HG02981 (cell line): ENCODE measurements around the gene PRDX1.
A peak's percentile ranks its signal among the peaks of the same experiment; 100 is the strongest.
"Not testable (repeated sequence)": the region's sequence is repeated elsewhere in the genome, so short reads cannot be mapped to it uniquely, and the experiment has no call there.

Source experiments
- ATAC-seq: cut with Tn5 transposase; IDR thresholded peaks from one replicate; pipeline ENCODE4 v1.9.1; 2021; ENCODE audit warnings: mild to moderate bottlenecking, moderate library complexity; ENCODE audit not compliant: unreplicated experiment

Gene PRDX1

DNA sequence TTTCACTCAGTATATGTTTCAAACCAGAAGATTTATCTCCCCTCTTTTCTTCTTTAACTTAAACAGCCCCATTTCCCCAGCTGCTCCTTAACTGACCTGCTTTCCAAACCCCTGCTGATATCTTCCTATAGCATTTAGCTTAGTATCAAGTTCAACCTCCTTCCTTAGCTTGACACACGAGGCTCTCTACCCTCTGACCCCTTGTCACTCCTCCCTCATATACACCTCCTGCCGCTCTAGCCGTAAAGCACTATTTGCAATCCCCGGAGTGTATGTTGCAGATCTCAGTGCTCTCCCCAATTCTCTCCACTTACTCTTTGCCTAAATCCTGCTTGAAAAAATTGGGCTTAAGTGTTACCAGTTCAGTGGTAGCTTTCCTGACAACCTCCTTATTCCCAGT, 15.2 kb upstream of the PRDX1 start:
- ATAC-seq: no peak

DNA sequence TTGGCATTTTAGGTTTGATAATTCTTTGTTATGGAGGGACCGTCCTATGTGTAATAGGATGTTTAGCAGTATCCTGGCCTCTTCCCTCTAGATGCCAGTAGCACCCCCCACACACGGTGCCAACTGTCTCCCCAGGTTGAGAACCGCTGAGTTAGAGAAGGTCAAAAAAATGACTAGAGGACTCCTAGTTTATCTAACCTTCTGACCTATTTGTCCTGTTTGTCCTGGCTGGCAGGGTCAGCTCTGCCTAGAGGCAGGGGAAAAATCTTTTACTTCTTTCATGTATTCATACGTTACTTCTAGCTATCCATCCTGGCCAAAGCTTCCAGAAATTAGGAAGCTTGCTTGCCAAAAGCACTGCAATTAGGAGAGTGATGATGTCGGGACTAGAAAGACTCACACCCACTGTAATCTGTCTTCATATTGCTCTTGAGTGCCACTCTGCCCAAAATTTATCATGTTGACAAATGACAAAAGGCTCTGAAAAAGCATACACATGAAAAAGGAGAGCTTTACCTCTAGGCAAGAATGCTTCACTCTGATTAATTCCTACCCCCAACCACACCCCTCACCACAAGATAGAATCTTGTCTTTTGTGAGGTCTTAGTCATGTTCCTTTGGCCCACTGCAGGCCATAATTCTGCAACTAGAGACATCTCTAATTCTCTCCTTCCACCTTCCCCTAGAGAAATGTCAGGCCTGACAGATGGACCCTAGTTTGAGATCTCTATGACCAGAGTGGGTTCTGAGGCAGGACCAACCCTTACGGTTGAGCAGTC, 14.5 kb upstream of the PRDX1 start:
- no peak for ATAC-seq

DNA sequence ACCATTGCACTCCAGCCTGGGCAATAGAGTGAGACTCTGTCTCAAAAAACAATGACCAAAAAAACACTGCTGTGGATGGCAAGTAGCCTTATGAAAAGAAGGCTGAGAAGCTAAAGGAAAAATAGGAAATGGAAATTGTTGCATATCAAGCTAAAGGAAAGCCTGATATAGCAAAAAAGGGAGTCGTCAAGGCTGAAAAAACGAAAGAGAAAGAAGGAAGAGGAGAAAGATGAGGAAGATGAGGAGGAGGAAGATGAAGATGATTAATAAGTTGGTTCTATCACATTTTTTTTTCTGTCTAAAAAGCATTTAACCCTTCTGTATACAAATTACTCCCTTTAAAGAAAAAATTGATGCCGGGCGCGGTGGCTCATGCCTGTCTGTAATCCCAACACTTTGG, 10.2 kb upstream of the PRDX1 start:
- ATAC-seq: no peak

DNA sequence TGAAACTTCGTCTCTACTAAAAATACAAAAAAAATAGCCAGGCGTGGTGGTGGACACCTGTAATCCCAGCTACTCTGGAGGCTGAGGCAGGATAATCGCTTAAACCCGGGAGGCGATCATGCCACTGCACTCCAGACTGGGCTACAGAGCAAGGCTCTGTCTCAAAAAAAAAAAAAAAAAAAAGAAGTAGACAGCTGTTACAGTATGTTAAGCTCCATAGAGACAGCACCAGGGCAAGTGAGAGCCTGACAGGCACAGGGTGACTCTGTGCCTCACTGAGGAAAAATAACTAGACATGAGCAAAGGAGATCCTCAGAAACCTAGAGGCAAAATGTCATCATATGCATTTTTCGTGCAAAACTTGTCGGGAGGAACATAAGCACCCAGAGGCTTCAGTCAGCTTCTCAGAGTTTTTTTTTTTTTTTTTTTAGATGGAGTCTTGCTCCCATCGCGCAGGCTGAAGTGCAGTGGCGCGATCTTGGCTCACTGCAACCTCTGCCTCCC, 9.0 kb upstream of the PRDX1 start:
- ATAC-seq: no peak

DNA sequence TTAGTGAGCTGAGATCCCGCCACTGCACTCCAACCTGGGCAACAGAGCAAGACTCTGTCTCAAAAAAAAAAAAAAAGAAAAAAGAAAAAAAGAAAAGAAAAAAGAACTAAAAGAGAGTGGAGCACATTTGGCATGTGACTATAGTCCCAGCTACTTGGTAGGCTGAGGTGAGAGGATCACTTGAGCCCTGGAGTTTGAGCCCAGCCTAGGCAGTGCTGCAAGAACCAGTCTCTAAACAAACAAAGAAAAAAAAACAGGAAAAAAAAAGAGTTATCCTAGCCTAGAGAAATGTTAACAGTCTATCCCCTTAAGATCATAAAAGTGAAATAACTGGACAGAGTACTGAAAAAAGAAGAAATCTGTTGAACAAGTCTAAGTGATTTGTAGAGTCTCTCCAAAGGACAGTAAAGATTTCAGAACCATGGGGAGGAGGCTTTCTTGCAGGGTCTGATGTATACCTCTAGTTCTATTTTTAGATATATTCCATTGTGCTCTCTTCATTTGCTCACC, 4.5 kb upstream of the PRDX1 start:
- ATAC-seq: no peak

DNA sequence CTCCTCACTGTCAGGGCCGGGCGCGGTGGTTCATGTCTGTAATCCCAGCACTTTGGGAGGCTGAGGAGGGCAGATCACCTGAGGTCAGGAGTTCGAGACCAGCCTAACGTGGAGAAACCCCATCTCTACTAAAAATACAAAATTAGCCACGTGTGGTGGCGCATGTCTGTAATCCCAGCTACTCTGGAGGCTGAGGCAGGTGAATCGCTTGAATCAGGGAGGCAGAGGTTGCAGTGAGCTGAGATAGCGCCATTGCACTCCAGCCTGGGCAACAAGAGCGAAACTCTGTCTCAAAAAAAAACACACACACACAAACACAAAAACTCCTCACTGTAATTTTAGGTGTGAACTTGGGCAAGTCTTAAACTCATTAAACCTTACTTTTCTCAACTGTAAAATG, 2.3 kb upstream of the PRDX1 start:
- not testable (repeated sequence) for ATAC-seq

DNA sequence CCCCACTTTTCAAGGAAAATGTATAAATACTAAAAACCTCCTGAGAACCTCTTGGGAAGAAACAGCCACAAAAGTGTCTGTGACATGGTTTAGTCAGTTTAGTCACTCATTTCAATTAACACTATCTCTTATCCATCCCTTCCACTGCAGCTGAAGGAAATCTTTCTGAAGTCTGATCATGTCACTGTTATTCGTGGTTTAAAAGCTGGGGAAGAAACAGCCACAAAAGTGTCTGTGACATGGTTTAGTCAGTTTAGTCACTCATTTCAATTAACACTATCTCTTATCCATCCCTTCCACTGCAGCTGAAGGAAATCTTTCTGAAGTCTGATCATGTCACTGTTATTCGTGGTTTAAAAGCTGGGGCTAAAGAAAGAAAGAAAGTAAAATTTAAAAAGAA, 1.8 kb upstream of the PRDX1 start:
- ATAC-seq: not testable (repeated sequence)

DNA sequence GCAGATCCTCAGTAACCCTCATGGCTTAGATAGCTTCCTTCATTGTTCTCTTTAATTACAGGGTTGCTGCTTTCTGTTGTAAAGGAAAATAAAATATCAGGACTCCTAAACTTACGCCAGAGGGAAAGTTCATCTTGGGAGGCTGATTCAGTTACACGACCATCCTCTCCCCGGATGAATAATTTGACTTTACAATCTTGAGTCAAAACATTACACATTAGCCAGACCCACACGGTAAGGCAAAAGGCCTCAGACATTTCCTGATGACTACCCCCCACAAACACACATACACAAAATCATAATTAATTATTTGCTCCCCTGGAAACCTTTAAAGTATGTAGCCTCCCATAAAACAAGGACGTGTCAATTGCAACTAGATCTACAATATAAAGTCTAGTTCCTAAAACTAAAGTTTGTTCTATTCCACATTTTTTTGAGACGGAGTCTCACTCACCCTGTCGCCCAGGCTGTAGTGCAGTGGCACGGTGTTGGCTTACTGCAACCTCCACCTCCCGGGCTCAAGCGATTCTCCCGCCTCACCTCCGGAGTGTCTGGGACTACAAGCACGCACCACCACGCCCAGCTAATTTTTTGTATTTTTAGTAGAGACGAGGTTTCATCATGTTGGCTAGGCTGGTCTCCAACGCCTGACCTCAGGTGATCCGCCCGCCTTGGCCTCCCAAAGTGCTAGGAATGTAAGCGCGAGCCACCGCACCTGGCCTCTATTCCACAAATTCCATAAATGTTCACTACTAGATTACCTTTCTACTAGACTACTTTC, 830 bp upstream of the PRDX1 start:
- peak; percentile 6 for ATAC-seq

DNA sequence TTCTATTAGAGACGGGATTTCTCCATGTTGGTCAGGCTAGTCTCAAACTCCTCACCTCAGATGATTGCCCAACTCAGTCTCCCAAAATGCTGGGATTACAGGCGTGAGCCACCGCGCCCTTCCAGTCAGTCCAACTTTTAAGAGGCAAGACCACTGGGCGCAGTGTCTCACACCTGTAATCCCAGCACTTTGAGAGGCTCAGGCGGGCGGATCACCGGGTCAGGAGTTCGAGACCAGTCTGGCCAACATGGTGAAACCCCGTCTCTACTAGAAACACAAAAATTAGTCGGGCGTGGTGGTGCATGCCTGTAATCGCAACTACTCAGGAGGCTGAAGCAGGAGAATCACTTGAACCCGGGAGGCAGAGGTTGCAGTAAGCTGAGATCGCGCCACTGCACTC, 1.9 kb downstream of the PRDX1 start:
- ATAC-seq: not testable (repeated sequence)

DNA sequence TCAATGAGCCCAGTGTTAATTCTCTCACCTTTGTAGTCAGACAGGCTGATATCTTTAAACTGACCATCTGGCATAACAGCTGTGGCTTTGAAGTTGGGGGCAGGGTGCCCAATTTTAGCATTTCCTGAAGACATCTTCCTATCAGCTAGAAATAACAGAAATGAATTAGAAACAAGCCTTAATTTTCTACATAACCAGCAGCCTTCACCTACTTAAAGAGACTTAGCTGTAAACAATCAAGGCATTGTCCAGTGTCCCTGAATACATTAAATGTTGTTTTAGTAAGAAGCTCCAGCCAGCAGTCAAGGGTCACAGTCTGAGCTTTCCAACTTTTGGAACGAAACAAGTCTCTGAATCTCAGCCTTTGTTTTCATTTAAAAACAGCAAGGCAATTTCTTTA, 2.8 kb downstream of the PRDX1 start:
- no peak for ATAC-seq

DNA sequence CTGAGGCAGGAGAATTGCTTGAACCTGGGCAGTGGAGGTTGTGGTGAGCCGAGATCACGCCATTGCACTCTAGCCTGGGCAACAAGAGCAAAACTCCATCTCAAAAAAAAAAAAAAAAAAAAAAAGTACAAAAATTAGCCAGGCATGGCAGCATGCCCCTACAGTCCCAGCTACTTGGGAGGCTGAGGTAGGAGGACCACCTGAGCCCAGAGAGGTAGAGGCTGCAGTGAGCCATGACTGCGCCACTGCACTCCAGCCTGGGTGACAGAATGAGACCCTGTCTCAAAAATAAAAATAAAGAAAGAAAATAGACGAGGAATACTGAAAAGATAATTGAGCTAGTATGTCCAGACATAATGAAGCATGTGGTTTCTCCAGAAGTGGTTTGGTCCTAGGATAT, 3.3 kb downstream of the PRDX1 start:
- ATAC-seq: not testable (repeated sequence)

DNA sequence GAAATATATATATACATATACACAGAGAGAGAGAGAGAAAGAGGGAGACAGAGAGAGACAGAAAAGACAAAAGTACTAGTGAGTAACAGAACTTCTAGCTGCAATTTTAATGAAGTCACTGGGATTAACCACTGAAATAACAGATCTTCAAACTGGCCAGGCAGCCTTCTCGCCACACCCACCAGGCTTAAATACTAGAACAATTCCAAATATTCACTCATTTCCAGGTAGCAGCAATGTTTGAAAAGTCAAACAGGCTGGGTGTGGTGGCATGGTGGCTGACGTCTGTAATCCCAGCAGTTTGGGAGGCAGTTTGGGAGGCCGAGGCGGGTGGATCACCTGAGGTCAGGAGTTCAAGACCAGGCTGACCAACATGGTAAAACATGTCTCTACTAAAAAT, 5.2 kb downstream of the PRDX1 start:
- no peak for ATAC-seq

DNA sequence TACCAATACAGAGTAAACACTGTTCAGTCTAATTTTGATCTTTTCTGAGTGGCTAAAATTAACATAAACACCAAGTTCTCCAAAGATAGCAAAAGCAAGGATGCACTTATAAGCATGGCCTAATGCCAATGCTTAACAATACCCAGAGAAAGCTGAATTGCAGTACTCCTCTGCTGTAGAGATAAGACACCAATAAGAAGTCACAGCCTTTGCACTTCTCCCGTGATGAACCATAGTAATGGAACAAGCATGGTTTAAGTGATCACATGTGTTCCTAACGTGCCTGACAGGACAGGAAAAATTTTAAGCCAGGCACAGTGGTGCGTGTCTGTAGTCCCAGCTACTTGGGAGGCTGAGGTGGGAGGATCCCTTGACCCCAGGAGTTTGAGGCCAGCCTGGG, 5.6 kb downstream of the PRDX1 start:
- no peak for ATAC-seq

DNA sequence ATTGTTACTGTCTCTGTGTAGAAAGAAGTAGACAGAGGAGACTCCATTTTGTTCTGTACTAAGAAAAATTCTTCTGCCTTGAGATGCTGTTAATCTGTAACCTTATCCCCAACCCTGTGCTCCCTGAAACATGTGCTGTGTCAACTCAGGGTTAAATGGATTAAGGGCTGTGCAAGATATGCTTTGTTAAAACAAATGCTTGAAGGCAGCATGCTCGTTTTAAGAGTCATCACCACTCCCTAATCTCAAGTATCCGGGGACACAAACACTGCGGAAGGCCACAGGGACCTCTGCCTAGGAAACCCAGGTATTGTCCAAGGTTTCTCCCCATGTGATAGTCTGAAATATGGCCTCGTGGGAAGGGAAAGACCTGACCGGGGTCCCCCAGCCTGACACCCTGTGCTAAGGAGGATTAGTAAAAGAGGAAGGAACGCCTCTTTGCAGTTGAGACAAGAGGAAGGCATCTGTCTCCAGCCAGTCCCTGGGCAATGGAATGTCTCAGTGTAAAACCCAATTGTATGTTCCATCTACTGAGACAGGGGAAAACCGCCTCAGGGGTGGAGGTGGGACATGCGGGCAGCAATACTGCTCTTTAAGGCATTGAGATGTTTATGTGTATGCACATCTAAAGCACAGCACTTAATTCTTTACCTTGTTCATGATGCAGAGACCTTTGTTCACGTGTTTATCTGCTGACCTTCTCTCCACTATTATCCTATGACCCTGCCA, 8.0 kb downstream of the PRDX1 start:
- not testable (repeated sequence) for ATAC-seq

DNA sequence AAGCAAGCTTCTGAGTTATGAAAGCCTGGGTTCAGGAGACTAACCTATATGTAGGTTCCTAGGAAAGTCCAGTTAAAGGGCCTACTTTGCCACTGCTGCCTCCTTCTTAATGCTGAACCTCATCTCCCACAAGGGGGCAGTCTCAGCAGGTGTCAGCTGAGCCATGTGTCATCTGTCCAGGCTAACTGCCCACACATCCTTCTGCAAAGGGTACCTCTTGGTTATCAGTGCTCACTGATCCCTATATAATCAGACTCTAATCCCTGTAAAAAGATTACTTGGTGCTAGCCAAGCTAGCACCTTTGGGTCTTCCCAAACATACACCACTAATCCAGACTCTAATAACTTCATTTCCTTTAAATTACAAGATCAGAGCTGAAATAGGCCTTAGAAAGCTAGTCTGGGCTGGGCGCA, 9.0 kb downstream of the PRDX1 start:
- ATAC-seq: no peak

DNA sequence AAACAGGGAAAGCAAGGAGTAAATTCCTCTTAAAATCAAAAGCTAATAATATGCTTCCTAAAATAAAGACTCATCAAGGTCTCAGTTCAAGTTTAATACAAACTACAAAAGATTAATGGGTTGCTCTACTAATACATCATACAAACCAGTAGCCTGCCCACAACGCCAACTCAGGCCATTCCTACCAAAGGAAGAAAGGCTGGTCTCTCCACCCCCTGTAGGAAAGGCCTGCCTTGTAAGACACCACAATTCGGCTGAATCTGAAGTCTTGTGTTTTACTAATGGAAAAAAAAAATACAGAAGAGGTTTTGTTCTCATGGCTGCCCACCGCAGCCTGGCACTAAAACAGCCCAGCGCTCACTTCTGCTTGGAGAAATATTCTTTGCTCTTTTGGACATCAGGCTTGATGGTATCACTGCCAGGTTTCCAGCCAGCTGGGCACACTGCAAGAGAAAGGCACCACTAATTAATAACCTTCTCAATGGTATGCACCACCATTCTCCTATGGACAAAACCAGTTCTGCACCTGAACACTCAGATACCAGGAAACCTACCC, 10.6 kb downstream of the PRDX1 start:
- no peak for ATAC-seq

DNA sequence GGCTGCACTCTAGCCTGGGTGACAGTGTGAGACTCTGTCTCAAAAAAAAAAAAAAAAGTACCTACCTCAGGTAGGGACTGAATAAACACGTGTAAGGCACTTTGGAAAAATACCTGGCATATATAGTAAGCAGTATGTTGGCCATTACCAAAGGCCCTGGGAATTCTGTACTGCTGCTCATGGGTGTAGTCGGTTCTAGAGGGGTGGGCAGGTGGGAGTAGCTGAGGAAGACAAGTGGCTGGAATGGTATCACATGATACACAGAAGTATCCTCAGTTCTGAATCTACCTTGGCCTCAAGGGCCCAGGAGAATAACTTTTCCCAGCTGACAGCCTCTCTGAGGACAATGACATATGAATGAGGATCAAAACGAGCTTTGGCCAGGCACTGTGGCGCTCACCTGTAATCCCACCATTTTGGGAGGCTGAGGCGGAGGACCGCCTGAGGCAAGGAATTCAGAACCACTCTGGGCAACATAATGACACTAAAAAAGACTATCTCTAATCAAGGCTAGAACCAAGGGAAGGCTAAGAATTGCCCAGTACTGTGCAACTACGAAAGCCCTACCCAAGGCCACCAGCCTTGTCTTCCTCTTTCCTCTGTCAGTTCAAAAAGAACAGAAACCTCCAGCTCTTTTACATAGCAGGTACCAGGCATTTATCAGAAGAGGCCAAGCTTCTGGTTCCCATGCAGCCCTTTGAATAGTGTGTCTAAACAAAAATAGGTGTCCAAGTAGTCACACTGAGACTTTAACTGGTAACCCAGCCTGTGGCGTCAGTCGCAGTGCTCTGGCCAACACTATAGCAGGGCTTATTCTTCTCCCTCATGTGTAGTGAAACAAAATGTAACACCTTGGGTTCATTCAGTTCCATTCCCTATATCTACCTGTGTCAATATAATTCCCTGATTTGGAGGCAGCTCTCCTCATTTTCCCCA, 11.4 kb downstream of the PRDX1 start:
- ATAC-seq: no peak

DNA sequence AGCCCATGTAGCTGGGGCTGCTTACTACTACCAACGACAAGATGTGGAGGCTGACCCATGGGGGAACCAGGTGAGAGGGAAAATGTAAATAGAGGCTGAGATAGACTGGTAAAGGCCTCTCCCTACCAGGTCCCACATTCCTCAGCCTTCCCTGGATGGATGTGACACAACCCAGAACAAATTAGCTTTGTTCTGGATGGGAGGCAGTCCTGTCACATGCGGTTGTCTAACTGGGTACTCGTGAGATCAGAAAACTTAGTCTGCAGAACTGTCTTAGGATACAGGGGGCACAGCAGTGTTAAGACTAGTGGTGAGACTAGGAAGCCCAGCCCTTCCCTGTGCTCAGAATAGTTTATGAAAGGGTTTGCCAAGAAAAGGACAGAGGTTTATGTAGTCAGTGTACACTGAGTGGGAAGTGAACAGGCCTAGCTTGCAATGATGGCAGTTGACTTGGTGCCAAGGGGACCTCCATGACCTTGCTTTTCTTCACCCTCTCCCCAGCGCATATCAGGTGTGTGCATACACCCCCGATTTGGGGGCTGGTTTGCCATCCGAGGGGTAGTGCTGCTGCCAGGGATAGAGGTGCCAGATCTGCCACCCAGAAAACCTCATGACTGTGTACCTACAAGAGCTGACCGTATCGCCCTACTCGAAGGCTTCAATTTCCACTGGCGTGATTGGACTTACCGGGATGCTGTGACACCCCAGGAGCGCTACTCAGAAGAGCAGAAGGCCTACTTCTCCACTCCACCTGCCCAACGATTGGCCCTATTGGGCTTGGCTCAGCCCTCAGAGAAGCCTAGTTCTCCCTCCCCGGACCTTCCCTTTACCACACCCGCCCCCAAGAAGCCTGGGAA, 13.2 kb downstream of the PRDX1 start:
- ATAC-seq: no peak

DNA sequence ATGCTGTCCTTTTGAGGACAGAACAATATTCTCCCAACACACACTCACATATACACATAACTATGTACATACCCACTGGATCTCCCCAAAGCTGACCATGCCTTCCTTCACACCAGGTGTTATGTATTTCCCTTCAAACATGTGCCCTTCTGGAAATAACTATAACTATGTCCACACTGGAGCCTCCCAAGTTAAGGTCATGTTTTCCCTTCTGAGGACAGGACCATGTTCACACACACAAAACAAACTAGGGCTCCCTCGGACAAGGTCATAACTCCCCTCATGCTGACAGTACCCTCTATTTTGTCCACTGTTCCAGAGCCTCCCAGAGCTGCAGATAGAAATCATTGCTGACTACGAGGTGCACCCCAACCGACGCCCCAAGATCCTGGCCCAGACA, 13.8 kb downstream of the PRDX1 start:
- no peak for ATAC-seq
